ENCODE data around the gene DSEL.

The DSEL gene

DNA sequence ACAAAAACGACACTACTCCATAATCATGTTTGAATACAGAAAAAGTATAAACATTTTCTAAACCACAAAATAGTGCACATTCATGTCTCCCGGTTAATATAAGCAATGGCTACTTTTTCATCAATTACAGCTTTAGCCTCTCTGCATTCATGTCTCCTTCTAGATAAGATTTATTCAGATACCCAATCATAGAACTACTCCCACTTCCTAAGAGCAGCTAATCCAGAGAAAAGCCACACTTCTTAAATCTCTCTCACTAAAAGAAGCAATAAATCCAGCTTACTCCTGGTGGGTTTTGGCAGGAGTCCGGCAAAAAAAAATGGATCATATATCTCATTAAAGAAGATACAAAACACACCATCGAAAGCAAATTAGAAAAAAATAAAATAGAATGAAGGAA is 20.1 kb downstream of the DSEL start:
- no peaks in the 10 kb centered on the region for H3K36me3 ChIP-seq (ENCODE audit: control insufficient read depth in 1 of 2, insufficient read depth in 2 of 2, low read length in 2 of 2)
- no peak overlapping the region for H3K27ac ChIP-seq (ENCODE audit: low read length)
- no peak overlapping the region for H3K4me3 ChIP-seq (ENCODE audit: low read depth in 1 of 2, low read length in 2 of 2)
- no peaks in the 10 kb centered on the region for H3K4me1 ChIP-seq (ENCODE audit: control insufficient read depth in 1 of 2, insufficient read depth in 2 of 2, low read length in 2 of 2)
- H3K9me3 ChIP-seq (ENCODE audit: control insufficient read depth in 1 of 2, low read length in 2 of 2): peaks cover 0 to 4% of the 10 kb centered on the region in 2 donors
- no peaks in the 10 kb centered on the region for H3K27me3 ChIP-seq (ENCODE audit: low read depth, low read length)

DNA sequence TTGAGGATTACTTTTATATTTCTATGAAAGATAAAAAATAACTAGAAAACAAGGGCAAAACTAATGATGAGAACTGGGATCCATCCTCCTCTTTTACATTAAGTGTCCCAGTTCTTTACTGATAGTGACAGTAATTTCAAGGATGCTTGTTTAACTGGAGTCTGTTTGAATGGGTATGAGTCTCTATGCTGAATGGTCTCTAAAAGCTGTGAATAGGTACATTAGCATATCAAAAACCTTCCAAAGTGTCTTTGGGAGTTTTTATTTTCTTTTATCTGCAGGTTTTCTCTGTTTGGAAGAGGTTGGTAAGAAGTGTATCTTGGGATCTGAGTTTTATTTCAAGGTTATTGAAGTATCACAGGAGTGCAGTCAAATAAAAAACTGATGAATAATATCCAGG is 30.0 kb downstream of the DSEL start:
- Histone ChIP-seq H3K4me1 (ENCODE audit: control insufficient read depth in 1 of 2, insufficient read depth in 2 of 2, low read length in 2 of 2) (no peaks in the 10 kb centered on the region), H3K9me3 (ENCODE audit: control insufficient read depth in 1 of 2, low read length in 2 of 2) (no peaks in the 10 kb centered on the region), H3K27ac (ENCODE audit: low read length) (no peak overlapping the region), H3K36me3 (ENCODE audit: control insufficient read depth in 1 of 2, insufficient read depth in 2 of 2, low read length in 2 of 2) (no peaks in the 10 kb centered on the region), H3K4me3 (ENCODE audit: low read depth in 1 of 2, low read length in 2 of 2) (no peak overlapping the region), H3K27me3 (ENCODE audit: low read depth, low read length) (no peaks in the 10 kb centered on the region)

DNA sequence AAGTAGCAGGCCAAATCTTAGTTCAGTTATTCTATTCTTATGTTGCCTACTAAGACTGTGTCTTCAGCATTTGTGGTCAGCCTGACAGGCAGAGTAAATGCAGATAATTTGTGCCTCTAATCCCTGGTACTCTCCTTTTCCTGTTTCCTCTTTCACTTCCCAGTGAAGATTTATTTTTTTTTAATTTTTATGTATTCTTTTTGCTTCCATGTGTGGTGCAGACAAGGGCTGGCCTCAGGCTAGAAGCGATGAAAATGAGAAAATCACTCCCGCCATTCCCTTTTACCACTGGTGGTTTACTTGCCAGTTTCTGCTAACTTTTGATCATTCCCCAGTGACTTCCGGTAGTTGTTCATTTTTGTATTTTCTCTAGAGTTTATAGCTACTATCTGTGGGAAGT is 30.9 kb downstream of the DSEL start:
- Histone ChIP-seq H3K36me3 (ENCODE audit: control insufficient read depth in 1 of 2, insufficient read depth in 2 of 2, low read length in 2 of 2) (no peaks in the 10 kb centered on the region), H3K27me3 (ENCODE audit: low read depth, low read length) (no peaks in the 10 kb centered on the region), H3K9me3 (ENCODE audit: control insufficient read depth in 1 of 2, low read length in 2 of 2) (no peaks in the 10 kb centered on the region), H3K4me1 (ENCODE audit: control insufficient read depth in 1 of 2, insufficient read depth in 2 of 2, low read length in 2 of 2) (no peaks in the 10 kb centered on the region), H3K27ac (ENCODE audit: low read length) (no peak overlapping the region), H3K4me3 (ENCODE audit: low read depth in 1 of 2, low read length in 2 of 2) (no peak overlapping the region)

DNA sequence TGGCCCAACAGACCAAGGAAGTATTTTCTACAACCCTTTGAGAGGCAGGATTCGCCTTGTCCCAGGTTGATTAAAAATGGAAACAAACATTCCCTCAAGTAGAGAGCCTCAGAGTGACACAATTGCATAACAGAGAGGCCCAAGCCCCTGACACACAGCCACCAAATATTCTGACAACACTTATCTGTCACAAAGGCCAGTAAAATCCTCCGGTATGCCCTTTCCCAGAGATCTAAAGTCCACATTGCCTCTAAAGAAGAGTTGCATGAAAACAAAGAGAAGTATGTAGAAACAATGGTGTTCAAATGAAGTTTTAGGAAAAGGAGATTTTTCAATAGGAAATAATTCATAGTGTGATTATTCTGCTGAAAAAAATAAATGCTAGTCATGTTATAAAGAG is 32.1 kb downstream of the DSEL start:
- Histone ChIP-seq H3K36me3 (ENCODE audit: control insufficient read depth in 1 of 2, insufficient read depth in 2 of 2, low read length in 2 of 2) (no peaks in the 10 kb centered on the region), H3K27me3 (ENCODE audit: low read depth, low read length) (no peaks in the 10 kb centered on the region), H3K4me3 (ENCODE audit: low read depth in 1 of 2, low read length in 2 of 2) (no peak overlapping the region), H3K4me1 (ENCODE audit: control insufficient read depth in 1 of 2, insufficient read depth in 2 of 2, low read length in 2 of 2) (no peaks in the 10 kb centered on the region), H3K27ac (ENCODE audit: low read length) (no peak overlapping the region), H3K9me3 (ENCODE audit: control insufficient read depth in 1 of 2, low read length in 2 of 2) (no peaks in the 10 kb centered on the region)

DNA sequence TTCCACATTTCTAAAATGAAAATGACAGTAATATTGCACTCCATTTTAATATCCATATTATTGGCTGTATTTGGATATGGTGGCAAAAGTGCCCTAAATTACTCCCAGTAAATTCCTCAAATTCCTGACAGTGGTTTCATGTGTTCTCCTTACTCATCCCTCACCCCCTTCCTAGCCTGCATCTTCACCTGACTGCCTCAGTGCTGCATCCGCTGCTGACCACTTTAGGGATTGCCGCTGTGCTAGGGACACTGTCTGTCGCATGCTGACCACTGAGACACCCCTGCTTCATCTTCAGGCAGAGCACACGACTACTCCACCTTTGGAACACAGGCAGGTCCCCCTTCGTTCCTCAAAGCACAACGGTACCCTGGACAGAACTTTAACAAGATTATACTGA is 32.6 kb downstream of the DSEL start:
- Histone ChIP-seq H3K27ac (ENCODE audit: low read length) (no peak overlapping the region), H3K27me3 (ENCODE audit: low read depth, low read length) (no peaks in the 10 kb centered on the region), H3K9me3 (ENCODE audit: control insufficient read depth in 1 of 2, low read length in 2 of 2) (no peaks in the 10 kb centered on the region), H3K36me3 (ENCODE audit: control insufficient read depth in 1 of 2, insufficient read depth in 2 of 2, low read length in 2 of 2) (no peaks in the 10 kb centered on the region), H3K4me3 (ENCODE audit: low read depth in 1 of 2, low read length in 2 of 2) (no peak overlapping the region), H3K4me1 (ENCODE audit: control insufficient read depth in 1 of 2, insufficient read depth in 2 of 2, low read length in 2 of 2) (no peaks in the 10 kb centered on the region)

DNA sequence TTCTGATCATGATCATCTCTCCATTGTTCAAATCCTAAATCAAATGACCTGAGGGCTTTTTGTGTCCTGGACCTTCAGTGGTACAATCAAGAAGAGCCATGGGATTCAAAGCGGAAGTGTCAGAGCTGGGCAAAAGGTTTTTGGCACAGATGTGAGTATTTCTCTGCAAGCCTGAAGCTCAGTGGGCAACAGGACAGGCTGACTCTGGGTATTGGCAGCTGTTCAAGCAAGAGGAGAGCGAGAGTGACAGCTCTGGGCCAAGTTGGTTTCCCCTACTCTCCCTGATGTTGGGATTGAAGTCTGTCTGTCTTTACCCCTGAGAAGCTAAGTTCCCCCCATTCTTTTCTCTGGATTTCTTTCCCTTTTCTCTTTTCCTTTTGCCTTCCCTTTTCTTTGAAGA is 33.3 kb downstream of the DSEL start:
- Histone ChIP-seq H3K36me3 (ENCODE audit: control insufficient read depth in 1 of 2, insufficient read depth in 2 of 2, low read length in 2 of 2) (no peaks in the 10 kb centered on the region), H3K27ac (ENCODE audit: low read length) (no peak overlapping the region), H3K9me3 (ENCODE audit: control insufficient read depth in 1 of 2, low read length in 2 of 2) (no peaks in the 10 kb centered on the region), H3K4me1 (ENCODE audit: control insufficient read depth in 1 of 2, insufficient read depth in 2 of 2, low read length in 2 of 2) (no peaks in the 10 kb centered on the region), H3K27me3 (ENCODE audit: low read depth, low read length) (no peaks in the 10 kb centered on the region), H3K4me3 (ENCODE audit: low read depth in 1 of 2, low read length in 2 of 2) (no peak overlapping the region)

DNA sequence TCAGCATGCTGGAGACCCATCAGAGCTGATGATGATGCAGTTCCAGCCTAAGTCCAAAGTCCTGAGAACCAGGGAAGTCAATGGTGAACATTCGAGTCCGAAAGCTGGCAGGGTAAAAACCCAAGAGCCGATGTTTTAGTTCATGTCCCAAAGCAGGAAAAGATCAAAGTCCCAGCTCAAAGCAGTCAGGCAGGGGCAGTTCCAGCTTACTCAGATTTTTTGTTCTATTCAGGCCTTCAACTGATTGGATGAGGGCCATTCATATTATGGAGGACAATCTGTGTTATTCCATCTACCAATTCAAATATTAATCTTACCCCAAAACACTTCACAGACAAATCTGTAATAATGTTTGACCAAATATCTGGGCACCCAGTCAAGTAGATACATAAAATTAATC is 38.3 kb downstream of the DSEL start:
- no peak overlapping the region for H3K27ac ChIP-seq (ENCODE audit: low read length)
- no peak overlapping the region for H3K4me3 ChIP-seq (ENCODE audit: low read depth in 1 of 2, low read length in 2 of 2)
- H3K27me3 ChIP-seq (ENCODE audit: low read depth, low read length): no peaks in the 10 kb centered on the region
- no peaks in the 10 kb centered on the region for H3K36me3 ChIP-seq (ENCODE audit: control insufficient read depth in 1 of 2, insufficient read depth in 2 of 2, low read length in 2 of 2)
- H3K4me1 ChIP-seq (ENCODE audit: control insufficient read depth in 1 of 2, insufficient read depth in 2 of 2, low read length in 2 of 2): no peaks in the 10 kb centered on the region
- no peaks in the 10 kb centered on the region for H3K9me3 ChIP-seq (ENCODE audit: control insufficient read depth in 1 of 2, low read length in 2 of 2)

DNA sequence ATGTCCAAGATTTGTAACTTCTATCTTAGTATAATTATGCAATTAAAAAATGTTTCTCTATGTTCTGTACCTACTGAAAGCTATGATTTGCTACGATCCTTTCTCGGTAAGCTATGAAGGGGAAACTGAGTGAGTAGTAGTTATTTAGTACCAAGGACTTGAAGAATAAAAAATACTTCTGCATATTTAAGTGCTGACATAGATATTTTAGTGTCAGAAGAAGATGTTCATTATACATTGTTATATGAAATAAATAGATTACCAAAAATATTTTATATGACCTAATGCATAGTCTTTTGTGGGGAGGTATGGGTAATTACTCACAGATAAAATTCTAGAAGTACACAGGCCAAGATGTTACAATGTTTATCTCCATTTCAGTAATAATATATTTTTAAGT is 39.0 kb downstream of the DSEL start:
- no peak overlapping the region for H3K27ac ChIP-seq (ENCODE audit: low read length)
- H3K9me3 ChIP-seq (ENCODE audit: control insufficient read depth in 1 of 2, low read length in 2 of 2): no peaks in the 10 kb centered on the region
- H3K36me3 ChIP-seq (ENCODE audit: control insufficient read depth in 1 of 2, insufficient read depth in 2 of 2, low read length in 2 of 2): no peaks in the 10 kb centered on the region
- no peaks in the 10 kb centered on the region for H3K4me1 ChIP-seq (ENCODE audit: control insufficient read depth in 1 of 2, insufficient read depth in 2 of 2, low read length in 2 of 2)
- no peaks in the 10 kb centered on the region for H3K27me3 ChIP-seq (ENCODE audit: low read depth, low read length)
- H3K4me3 ChIP-seq (ENCODE audit: low read depth in 1 of 2, low read length in 2 of 2): no peak overlapping the region

DNA sequence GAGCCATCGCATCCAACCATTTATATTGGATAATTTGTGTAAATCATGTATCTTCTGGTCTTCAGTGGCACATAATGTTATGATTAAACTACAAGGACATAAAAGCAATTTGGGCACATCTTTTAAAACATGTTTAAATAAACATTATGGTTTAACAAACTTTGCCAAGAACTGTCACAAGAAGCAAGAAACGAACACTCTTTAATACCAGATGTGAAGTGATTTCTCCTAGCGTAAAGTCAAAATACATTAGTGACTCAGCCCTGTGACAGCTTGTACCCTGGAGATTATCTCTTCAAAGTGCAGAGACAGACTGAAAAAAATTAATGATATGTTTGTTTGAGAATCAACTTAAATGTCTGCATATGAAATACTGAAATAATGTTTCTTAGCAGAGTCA is 39.9 kb downstream of the DSEL start:
- Histone ChIP-seq H3K4me3 (ENCODE audit: low read depth in 1 of 2, low read length in 2 of 2) (no peak overlapping the region), H3K9me3 (ENCODE audit: control insufficient read depth in 1 of 2, low read length in 2 of 2) (no peaks in the 10 kb centered on the region), H3K4me1 (ENCODE audit: control insufficient read depth in 1 of 2, insufficient read depth in 2 of 2, low read length in 2 of 2) (no peaks in the 10 kb centered on the region), H3K36me3 (ENCODE audit: control insufficient read depth in 1 of 2, insufficient read depth in 2 of 2, low read length in 2 of 2) (no peaks in the 10 kb centered on the region), H3K27me3 (ENCODE audit: low read depth, low read length) (no peaks in the 10 kb centered on the region), H3K27ac (ENCODE audit: low read length) (no peak overlapping the region)

DNA sequence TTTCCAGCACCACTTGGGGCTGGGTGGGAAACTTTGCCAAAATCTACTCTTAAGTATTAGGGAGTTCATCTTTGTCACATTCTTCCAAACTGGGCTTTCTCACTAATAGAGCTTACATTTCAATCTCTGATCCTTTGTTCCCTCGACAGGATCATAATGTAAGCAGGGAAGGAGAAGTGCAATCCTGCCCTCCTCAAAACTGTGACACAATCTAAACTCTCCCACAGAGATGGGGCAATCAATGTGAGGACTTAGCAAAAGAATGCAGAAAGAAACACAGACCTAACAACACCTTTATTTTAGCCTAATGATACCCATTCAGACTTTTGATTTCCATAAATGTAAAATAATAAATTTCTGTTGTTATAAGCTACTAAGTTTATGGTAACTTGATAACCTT is 40.8 kb downstream of the DSEL start:
- H3K4me1 ChIP-seq (ENCODE audit: control insufficient read depth in 1 of 2, insufficient read depth in 2 of 2, low read length in 2 of 2): no peaks in the 10 kb centered on the region
- no peaks in the 10 kb centered on the region for H3K36me3 ChIP-seq (ENCODE audit: control insufficient read depth in 1 of 2, insufficient read depth in 2 of 2, low read length in 2 of 2)

DNA sequence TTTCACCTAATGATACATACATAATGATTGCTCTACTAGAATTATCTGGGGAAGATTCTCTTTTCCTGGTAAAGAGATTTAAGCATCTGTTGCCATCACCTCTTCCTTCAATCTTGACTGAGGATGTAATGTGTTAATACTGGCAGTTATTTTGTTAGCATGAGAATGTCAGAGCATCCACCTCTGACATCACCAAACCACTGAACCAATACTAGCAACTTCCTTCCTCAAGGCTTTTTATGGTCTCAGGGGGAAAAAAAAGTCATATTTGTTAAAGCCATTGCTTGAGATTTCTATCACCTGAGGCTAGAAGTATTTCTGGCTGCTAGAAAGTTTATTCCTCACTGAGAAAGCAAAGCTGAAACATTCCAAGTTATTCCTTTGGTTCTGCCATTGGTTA is 48.5 kb downstream of the DSEL start:
- Histone ChIP-seq H3K36me3 (ENCODE audit: control insufficient read depth in 1 of 2, insufficient read depth in 2 of 2, low read length in 2 of 2) (no peaks in the 10 kb centered on the region), H3K4me3 (ENCODE audit: low read depth in 1 of 2, low read length in 2 of 2) (no peak overlapping the region), H3K27me3 (ENCODE audit: low read depth, low read length) (no peaks in the 10 kb centered on the region), H3K9me3 (ENCODE audit: control insufficient read depth in 1 of 2, low read length in 2 of 2) (no peaks in the 10 kb centered on the region), H3K27ac (ENCODE audit: low read length) (no peak overlapping the region), H3K4me1 (ENCODE audit: control insufficient read depth in 1 of 2, insufficient read depth in 2 of 2, low read length in 2 of 2) (no peaks in the 10 kb centered on the region)

More for the DNA sequence above, 40.8 kb downstream of the DSEL start:
- no peak overlapping the region for H3K27ac ChIP-seq (ENCODE audit: low read length)
- H3K4me3 ChIP-seq (ENCODE audit: low read depth in 1 of 2, low read length in 2 of 2): no peak overlapping the region
- H3K27me3 ChIP-seq (ENCODE audit: low read depth, low read length): no peaks in the 10 kb centered on the region
- no peaks in the 10 kb centered on the region for H3K9me3 ChIP-seq (ENCODE audit: control insufficient read depth in 1 of 2, low read length in 2 of 2)

DNA sequence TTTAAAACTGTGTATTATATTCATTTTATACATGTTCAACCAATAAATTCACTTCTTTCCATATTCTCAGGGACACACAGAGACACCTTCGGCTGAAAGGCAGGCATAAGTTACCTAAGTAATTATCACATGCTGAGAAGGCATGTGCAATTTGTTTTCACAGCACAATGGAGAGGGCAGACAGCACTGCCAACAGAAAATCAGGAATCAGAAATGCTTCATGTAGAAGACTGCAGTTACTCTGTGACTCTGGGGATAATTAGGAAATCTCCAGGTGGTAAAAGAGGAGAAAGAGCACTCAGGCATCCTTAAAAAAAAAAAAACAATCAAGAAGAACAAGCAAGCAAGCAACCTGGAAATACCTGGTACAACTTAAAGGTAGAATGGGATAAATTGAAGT is 49.3 kb downstream of the DSEL start:
- no peaks in the 10 kb centered on the region for H3K27me3 ChIP-seq (ENCODE audit: low read depth, low read length)
- H3K4me1 ChIP-seq (ENCODE audit: control insufficient read depth in 1 of 2, insufficient read depth in 2 of 2, low read length in 2 of 2): no peaks in the 10 kb centered on the region

More for the DNA sequence above, 49.3 kb downstream of the DSEL start:
- Histone ChIP-seq H3K36me3 (ENCODE audit: control insufficient read depth in 1 of 2, insufficient read depth in 2 of 2, low read length in 2 of 2) (no peaks in the 10 kb centered on the region), H3K27ac (ENCODE audit: low read length) (no peak overlapping the region), H3K4me3 (ENCODE audit: low read depth in 1 of 2, low read length in 2 of 2) (no peak overlapping the region), H3K9me3 (ENCODE audit: control insufficient read depth in 1 of 2, low read length in 2 of 2) (no peaks in the 10 kb centered on the region)

Measured in muscle layer of duodenum (tissue), 2 donors.